ENCODE measurements around the gene FMN1.

FMN1 gene

DNA sequence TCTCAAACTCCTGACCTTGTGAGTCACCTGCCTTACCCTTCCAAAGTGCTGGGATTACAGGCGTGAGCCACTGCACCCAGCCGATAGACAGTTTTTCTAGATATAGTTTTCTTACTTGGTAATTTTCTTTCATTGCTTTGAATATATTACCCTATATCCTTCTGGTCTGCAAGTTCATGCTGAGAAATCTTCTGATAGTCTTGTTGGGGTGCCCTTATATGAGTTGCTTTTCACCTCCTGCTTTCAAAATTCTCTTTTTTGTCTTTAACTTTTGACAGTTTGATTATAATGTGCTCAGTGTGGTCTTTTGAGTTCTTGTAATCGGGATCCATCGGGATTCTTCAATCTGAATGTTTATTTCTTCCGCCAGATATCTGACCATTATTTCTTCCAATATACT lies 259.4 kb downstream of the FMN1 start:
- Histone ChIP-seq H3K9me3 (peaks cover 0 to 6% (median 0%) of the 10 kb centered on the region in 3 donors), H3K36me3 (no peaks in the 10 kb centered on the region), H3K4me3 (no peak overlapping the region), H3K27ac (no peak overlapping the region), H3K4me1 (no peaks in the 10 kb centered on the region), H3K27me3 (no peaks in the 10 kb centered on the region)
- no peak for DNase-seq
- intact Hi-C loops (cut with DNase I; ENCODE audit: low total_unique reads) = no loop called here
- no peak for TF ChIP-seq CTCF (IDR thresholded peaks at IDR 0.05)

DNA sequence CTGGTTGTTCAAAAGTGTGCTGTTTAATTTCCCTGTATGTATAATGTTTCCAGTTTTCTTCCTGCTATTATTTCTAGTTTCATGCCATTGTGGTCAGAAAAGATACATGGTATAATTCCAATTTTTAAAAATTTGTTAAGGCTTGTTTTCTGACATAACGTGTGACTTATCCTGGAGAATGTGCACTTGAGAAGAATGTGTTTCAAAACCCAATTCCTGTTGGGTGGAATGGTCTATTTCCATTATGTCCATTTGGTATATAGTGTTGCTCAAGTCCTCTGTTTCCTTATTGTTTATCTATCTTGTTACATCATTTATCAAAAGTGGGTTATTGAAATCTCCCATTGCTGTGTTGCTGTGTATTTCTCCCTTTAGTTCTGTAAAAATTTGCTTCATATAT lies 261.3 kb downstream of the FMN1 start:
- TF ChIP-seq CTCF (IDR thresholded peaks at IDR 0.05) = no peak
- Histone ChIP-seq H3K27ac (no peak overlapping the region), H3K27me3 (no peaks in the 10 kb centered on the region), H3K4me1 (no peaks in the 10 kb centered on the region), H3K36me3 (no peaks in the 10 kb centered on the region), H3K4me3 (no peak overlapping the region), H3K9me3 (peaks cover 0 to 6% (median 0%) of the 10 kb centered on the region in 3 donors)
- intact Hi-C loops (cut with DNase I; ENCODE audit: low total_unique reads) = no loop called here
- no peak for DNase-seq

DNA sequence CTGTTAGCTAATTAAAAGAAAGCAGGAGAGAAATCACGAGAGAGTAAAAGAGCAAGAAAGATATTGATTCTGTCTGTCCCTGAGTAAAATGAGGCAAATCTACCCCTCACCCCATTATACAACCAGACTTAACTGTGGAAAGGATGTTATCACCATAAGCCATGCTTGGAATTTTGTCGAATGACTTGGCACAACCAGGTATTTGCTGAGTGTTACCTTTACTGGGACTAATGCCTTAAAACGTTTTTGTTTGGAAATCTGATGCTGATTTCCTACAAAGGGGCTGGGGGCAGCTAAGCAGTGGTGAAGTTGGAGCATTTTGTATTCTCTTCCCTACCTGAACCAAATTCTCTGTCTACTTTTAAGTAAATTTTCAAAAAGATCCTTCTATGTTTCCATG lies 265.6 kb downstream of the FMN1 start:
- TF ChIP-seq CTCF (IDR thresholded peaks at IDR 0.05) = no peak
- H3K27ac ChIP-seq = no peak overlapping the region
- H3K9me3 ChIP-seq = peaks cover 0 to 6% (median 0%) of the 10 kb centered on the region in 3 donors
- no peaks in the 10 kb centered on the region for H3K36me3 ChIP-seq
- no peaks in the 10 kb centered on the region for H3K27me3 ChIP-seq
- no peak for DNase-seq
- intact Hi-C loops (cut with DNase I; ENCODE audit: low total_unique reads) = no loop called here
- no peak overlapping the region for H3K4me3 ChIP-seq
- no peaks in the 10 kb centered on the region for H3K4me1 ChIP-seq

DNA sequence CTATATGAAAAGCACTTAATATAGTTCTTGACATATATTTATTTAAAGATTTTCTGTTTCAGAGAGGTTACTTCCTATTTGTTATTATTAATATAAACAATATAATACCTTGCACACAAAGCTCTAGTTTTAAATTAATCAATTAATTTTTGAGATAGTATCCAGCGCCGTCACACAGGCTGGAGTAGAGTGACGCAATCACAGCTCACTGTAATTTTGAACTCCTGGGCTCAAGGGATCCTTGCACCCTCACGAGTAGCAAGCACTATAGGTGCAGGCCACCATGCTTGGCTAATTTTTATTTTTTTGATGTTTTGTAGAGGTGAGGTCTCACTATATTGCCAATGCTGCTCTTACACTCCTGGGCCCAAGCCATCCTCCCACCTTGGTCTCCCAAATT lies 267.4 kb downstream of the FMN1 start:
- Histone ChIP-seq H3K4me3 (no peak overlapping the region), H3K27ac (no peak overlapping the region), H3K4me1 (no peaks in the 10 kb centered on the region), H3K27me3 (no peaks in the 10 kb centered on the region), H3K9me3 (peaks cover 0 to 6% (median 0%) of the 10 kb centered on the region in 3 donors), H3K36me3 (no peaks in the 10 kb centered on the region)
- no peak for DNase-seq
- intact Hi-C loops (cut with DNase I; ENCODE audit: low total_unique reads) = no loop called here
- TF ChIP-seq CTCF (IDR thresholded peaks at IDR 0.05) = no peak

DNA sequence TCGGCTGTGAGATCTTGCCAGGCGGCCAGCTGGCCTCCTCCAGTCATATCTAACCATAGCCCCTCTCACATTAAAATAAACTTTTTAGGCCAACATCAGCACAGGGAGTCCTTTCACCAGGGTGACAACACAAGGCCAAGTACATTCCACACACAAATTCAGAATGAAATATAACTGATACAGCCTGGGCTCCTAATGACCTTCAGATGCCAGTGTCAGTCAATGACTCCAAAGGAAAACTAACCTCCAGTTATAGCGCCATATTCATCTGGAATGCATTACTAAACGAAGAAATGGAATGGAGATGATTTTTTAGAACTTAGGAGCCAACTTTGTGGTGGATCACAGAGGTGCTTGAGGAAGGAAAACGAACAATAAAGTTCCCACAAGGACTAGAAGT lies 271.3 kb downstream of the FMN1 start:
- intact Hi-C loops (cut with DNase I; ENCODE audit: low total_unique reads) = no loop called here
- no peaks in the 10 kb centered on the region for H3K9me3 ChIP-seq
- H3K4me1 ChIP-seq = peaks cover 0 to 7% (median 0%) of the 10 kb centered on the region in 4 donors
- no peak for DNase-seq
- no peak overlapping the region for H3K4me3 ChIP-seq
- no peaks in the 10 kb centered on the region for H3K36me3 ChIP-seq
- no peak for TF ChIP-seq CTCF (IDR thresholded peaks at IDR 0.05)
- H3K27ac ChIP-seq = no peak overlapping the region
- H3K27me3 ChIP-seq = no peaks in the 10 kb centered on the region

DNA sequence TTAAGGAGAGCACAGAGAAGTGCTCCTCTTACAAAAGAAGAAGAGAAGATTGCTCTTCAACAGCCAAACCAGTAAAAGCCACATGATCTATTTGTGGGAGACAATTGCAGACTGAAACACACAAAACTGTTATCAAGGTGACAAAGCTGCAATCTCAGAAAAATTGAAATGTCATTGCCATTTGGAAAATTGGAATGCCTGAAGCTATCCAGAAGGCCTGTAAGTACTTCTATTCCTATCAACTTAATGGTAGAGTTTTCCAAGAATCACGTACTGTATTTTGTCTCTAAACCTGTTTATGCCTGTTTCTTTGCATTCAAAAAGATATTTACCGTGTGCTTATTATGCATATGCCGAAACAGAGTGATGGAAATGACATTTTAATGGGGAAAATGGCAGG lies 272.0 kb downstream of the FMN1 start:
- DNase-seq = no peak
- H3K4me1 ChIP-seq = peaks cover 0 to 7% (median 0%) of the 10 kb centered on the region in 4 donors
- H3K27ac ChIP-seq = no peak overlapping the region
- TF ChIP-seq CTCF (IDR thresholded peaks at IDR 0.05) = no peak
- H3K36me3 ChIP-seq = no peaks in the 10 kb centered on the region
- H3K9me3 ChIP-seq = no peaks in the 10 kb centered on the region
- H3K4me3 ChIP-seq = no peak overlapping the region
- H3K27me3 ChIP-seq = no peaks in the 10 kb centered on the region
- intact Hi-C loops (cut with DNase I; ENCODE audit: low total_unique reads) = no loop called here
